H9 (cell line): ENCODE data around the gene DPYSL3. TPM values are rescaled to one million over a fixed set of nuclear protein-coding genes. Genes with fewer than 3 reads are reported as not detected.

Experiments used
- DNase-seq: peaks from one replicate; pipeline ENCODE4 v3.0.0-alpha.2; 2017
- H2AFZ ChIP-seq: one replicate; pipeline ENCODE4 v1.6.1; 2013; ENCODE audit warnings: mild to moderate bottlenecking, low read length, control low read depth, moderate library complexity
- H2AK5ac ChIP-seq: 2 replicates; pipeline ENCODE4 v1.6.1; 2013; ENCODE audit warnings: low read length, control low read depth, mixed read lengths; ENCODE audit not compliant: insufficient read length
- H2BK120ac ChIP-seq: one replicate; pipeline ENCODE4 v1.6.1; 2013; ENCODE audit warnings: low read depth, mild to moderate bottlenecking, low read length, control low read depth, inconsistent platforms; ENCODE audit not compliant: poor library complexity, severe bottlenecking
- H2BK12ac ChIP-seq: 2 replicates; pipeline ENCODE4 v1.6.1; 2013; ENCODE audit warnings: low read length, control low read depth, mixed read lengths, low read depth; ENCODE audit not compliant: insufficient read length
- H2BK15ac ChIP-seq: 2 replicates; pipeline ENCODE4 v1.6.1; 2013; ENCODE audit warnings: low read depth, low read length, control low read depth
- H2BK20ac ChIP-seq: one replicate; pipeline ENCODE4 v1.6.1; 2013; ENCODE audit warnings: low read depth, mild to moderate bottlenecking, low read length, control low read depth, inconsistent platforms; ENCODE audit not compliant: poor library complexity, severe bottlenecking
- H2BK5ac ChIP-seq: 2 replicates; pipeline ENCODE4 v1.6.1; 2013; ENCODE audit warnings: low read length, control low read depth, mixed read lengths; ENCODE audit not compliant: insufficient read length
- H3K14ac ChIP-seq: 2 replicates; pipeline ENCODE4 v1.6.1; 2013; ENCODE audit warnings: low read length, control low read depth; ENCODE audit not compliant: insufficient read depth
- H3K18ac ChIP-seq: 2 replicates; pipeline ENCODE4 v1.6.1; 2013; ENCODE audit warnings: low read depth, mild to moderate bottlenecking, mixed read lengths, low read length, control low read depth; ENCODE audit not compliant: insufficient read length
- H3K23ac ChIP-seq: 2 replicates; pipeline ENCODE4 v1.6.1; 2013; ENCODE audit warnings: low read length, control low read depth, mixed read lengths, low read depth; ENCODE audit not compliant: insufficient read length
- H3K23me2 ChIP-seq: 2 replicates; pipeline ENCODE4 v1.6.1; 2013; ENCODE audit warnings: low read depth, mild to moderate bottlenecking, mixed read lengths, low read length, control low read depth; ENCODE audit not compliant: insufficient read length, poor library complexity, severe bottlenecking
- H3K27ac ChIP-seq: 2 replicates; pipeline ENCODE4 v1.5.1; 2013; ENCODE audit warnings: low read length, control low read depth, mixed read lengths, low read depth; ENCODE audit not compliant: insufficient read length
- H3K27me3 ChIP-seq: 2 replicates; pipeline ENCODE4 v1.6.1; 2013; ENCODE audit warnings: low read length, control low read depth, inconsistent platforms; ENCODE audit not compliant: insufficient read depth
- H3K4ac ChIP-seq: 2 replicates; pipeline ENCODE4 v1.6.1; 2013; ENCODE audit warnings: low read depth, mild to moderate bottlenecking, control low read depth, inconsistent platforms, low read length, moderate library complexity
- H3K4me1 ChIP-seq: 2 replicates; pipeline ENCODE4 v1.6.1; 2013; ENCODE audit warnings: low read length, control low read depth, inconsistent platforms; ENCODE audit not compliant: insufficient read depth
- H3K4me2 ChIP-seq: 2 replicates; pipeline ENCODE4 v1.6.1; 2013; ENCODE audit warnings: low read length, control low read depth, mixed read lengths; ENCODE audit not compliant: insufficient read length, insufficient read depth
- H3K56ac ChIP-seq: 2 replicates; pipeline ENCODE4 v1.6.1; 2013; ENCODE audit warnings: low read depth, mild to moderate bottlenecking, mixed read lengths, low read length, control low read depth; ENCODE audit not compliant: insufficient read length
- H3K79me1 ChIP-seq: 2 replicates; pipeline ENCODE4 v1.6.1; 2013; ENCODE audit warnings: low read depth, mild to moderate bottlenecking, moderate library complexity, low read length, control low read depth, inconsistent platforms; ENCODE audit not compliant: insufficient read depth, poor library complexity, severe bottlenecking
- H3K79me2 ChIP-seq: 2 replicates; pipeline ENCODE4 v1.6.1; 2013; ENCODE audit warnings: low read length, control low read depth, inconsistent platforms; ENCODE audit not compliant: insufficient read depth
- H3K9ac ChIP-seq: 2 replicates; pipeline ENCODE4 v1.6.1; 2013; ENCODE audit warnings: low read length, control low read depth, mixed read lengths; ENCODE audit not compliant: insufficient read length; ENCODE audit errors: extremely low read depth
- H3K9me3 ChIP-seq: one replicate; pipeline ENCODE4 v1.6.1; 2013; ENCODE audit warnings: low read depth, low read length, inconsistent platforms; ENCODE audit not compliant: control insufficient read depth
- H3T11ph ChIP-seq: one replicate; pipeline ENCODE4 v1.6.1; 2013; ENCODE audit warnings: mild to moderate bottlenecking, low read length, control low read depth, inconsistent platforms
- H4K20me1 ChIP-seq: one replicate; pipeline ENCODE4 v1.6.1; 2013; ENCODE audit not compliant: control insufficient read depth, insufficient read length, insufficient read depth
- H4K5ac ChIP-seq: 2 replicates; pipeline ENCODE4 v1.6.1; 2013; ENCODE audit warnings: low read depth, mild to moderate bottlenecking, mixed read lengths, low read length, control low read depth; ENCODE audit not compliant: insufficient read length
- H4K8ac ChIP-seq: replicated peaks from 2 replicates; pipeline ENCODE4 v1.6.1; 2013; ENCODE audit warnings: low read length, control low read depth, mixed read lengths, low read depth; ENCODE audit not compliant: insufficient read length
- H4K91ac ChIP-seq: 2 replicates; pipeline ENCODE4 v1.6.1; 2013; ENCODE audit warnings: low read depth, mild to moderate bottlenecking, moderate library complexity, mixed read lengths, low read length, control low read depth; ENCODE audit not compliant: insufficient read length
- H3K27ac Mint-ChIP-seq, 3 experiments: 2 replicates in 2 of 3; 3 replicates in 1 of 3; pipeline ENCODE4 v1.8.0; 2020 to 2021; ENCODE audit warnings: mixed read lengths in 3 of 3, mild to moderate bottlenecking in 1 of 3, moderate library complexity in 1 of 3
- H3K27me3 Mint-ChIP-seq: 2 replicates; pipeline ENCODE4 v1.8.0; 2021; ENCODE audit warnings: low read depth, mild to moderate bottlenecking, moderate library complexity, mixed read lengths
- H3K36me3 Mint-ChIP-seq, 3 experiments: 2 replicates in 2 of 3; 3 replicates in 1 of 3; pipeline ENCODE4 v1.8.0; 2020 to 2021; ENCODE audit warnings: low read depth in 3 of 3, mixed read lengths in 3 of 3; ENCODE audit not compliant: insufficient read depth in 1 of 3
- H3K4me1 Mint-ChIP-seq, 2 experiments: 2 replicates each; pipeline ENCODE4 v1.8.0; 2020; ENCODE audit warnings: mixed read lengths in 2 of 2
- H3K4me3 Mint-ChIP-seq, 2 experiments: 2 replicates in 1 of 2; 3 replicates in 1 of 2; pipeline ENCODE4 v1.8.0; 2020 to 2021; ENCODE audit warnings: mild to moderate bottlenecking in 2 of 2, mixed read lengths in 2 of 2, moderate library complexity in 1 of 2
- H3K9me3 Mint-ChIP-seq, 2 experiments: 2 replicates in 1 of 2; 3 replicates in 1 of 2; pipeline ENCODE4 v1.8.0; 2020; ENCODE audit warnings: mild to moderate bottlenecking in 2 of 2, mixed read lengths in 2 of 2, moderate library complexity in 1 of 2
- CTCF ChIP-seq: fragments of 200-600 bp; sonication (generic); conservative IDR thresholded peaks from 3 replicates; pipeline ENCODE4 v1.8.0; 2021; ENCODE audit warnings: antibody characterized with exemption, mild to moderate bottlenecking
- WGBS: extraction: QIAGEN DNeasy Blood & Tissue Kit; methylation state at CpG from one replicate; pipeline ENCODE4 v1.1.7; 2013; ENCODE audit warnings: missing lambda C conversion rate, low lambda C conversion rate, mixed read lengths; ENCODE audit not compliant: insufficient read length; ENCODE audit errors: extremely low coverage; 5-methylcytosine and 5-hydroxymethylcytosine counted together
- total RNA-seq: library from RNA; stranded (reverse); gene quantifications from 2 replicates; pipeline ENCODE4 v1.2.1, GENCODE V29; 2021

Gene DPYSL3
- total RNA-seq, 1 experiment from 2014 or later, result 515 TPM

DNA sequence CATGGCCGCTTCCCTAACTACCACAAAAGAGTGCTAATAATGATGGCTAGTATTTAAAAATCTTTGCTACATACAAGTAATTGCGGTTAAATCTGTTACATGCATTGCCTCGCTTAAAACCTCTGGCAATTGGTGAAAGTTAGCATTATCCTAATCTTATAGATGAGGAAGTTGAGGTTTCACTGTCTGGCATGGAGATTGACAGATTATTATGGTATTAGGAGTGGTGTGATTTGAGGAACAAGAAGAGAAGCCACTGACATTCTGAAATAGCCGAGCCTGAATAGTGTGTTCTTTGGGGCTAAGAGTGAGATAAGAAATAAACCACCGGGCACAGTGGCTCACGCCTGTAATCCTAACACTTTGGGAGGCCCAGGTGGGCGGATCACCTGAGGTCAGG lies 45.3 kb upstream of the DPYSL3 start:
- H3K18ac ChIP-seq, result no peak overlapping the region
- no peak overlapping the region for H3K27ac Mint-ChIP-seq
- no peak for TF ChIP-seq CTCF

More for the DNA sequence above, 45.3 kb upstream of the DPYSL3 start:
- Histone ChIP-seq H2BK5ac (no peak overlapping the region), H3K14ac (no peak overlapping the region), H2BK15ac (no peak overlapping the region), H2BK120ac (no peak overlapping the region), H3K4me1 (peaks cover 7% of the 10 kb centered on the region; the same call in 1 of the 2 replicates), H3K9me3 (no peaks in the 10 kb centered on the region), H3K4ac (no peak overlapping the region), H4K5ac (no peak overlapping the region), H3K4me2 (no peak overlapping the region), H3K23me2 (no peaks in the 10 kb centered on the region), H2BK20ac (no peak overlapping the region), H4K20me1 (no peaks in the 10 kb centered on the region), H3K56ac (no peak overlapping the region), H2AFZ (no peak overlapping the region), H3K27ac (no peak overlapping the region), H2BK12ac (no peak overlapping the region), H4K8ac (no peak overlapping the region), H3K79me2 (no peaks in the 10 kb centered on the region), H3K27me3 (no peaks in the 10 kb centered on the region), H3K23ac (no peak overlapping the region), H3K79me1 (no peaks in the 10 kb centered on the region), H4K91ac (no peak overlapping the region), H3K9ac (no peak overlapping the region), H2AK5ac (no peak overlapping the region), H3T11ph (no peak overlapping the region)
- WGBS, result no CpG with 5 or more reads among the region's 7 CpGs
- H3K4me3 Mint-ChIP-seq, result no peak overlapping the region
- H3K9me3 Mint-ChIP-seq, result no peaks in the 10 kb centered on the region
- H3K4me1 Mint-ChIP-seq, result peaks cover 44 to 45% of the 10 kb centered on the region in 2 experiments
- no peak for DNase-seq
- no peaks in the 10 kb centered on the region for H3K36me3 Mint-ChIP-seq
- no peaks in the 10 kb centered on the region for H3K27me3 Mint-ChIP-seq
